Measurements from ENCODE around the gene ARHGAP11A. TPM values are rescaled to one million over a fixed set of nuclear protein-coding genes. Genes with fewer than 3 reads are reported as not detected.

Gene ARHGAP11A
- total and polyA plus RNA-seq, 3 donors from 2014 or later, result 9.8 to 14.8 (median 12.6) TPM

DNA sequence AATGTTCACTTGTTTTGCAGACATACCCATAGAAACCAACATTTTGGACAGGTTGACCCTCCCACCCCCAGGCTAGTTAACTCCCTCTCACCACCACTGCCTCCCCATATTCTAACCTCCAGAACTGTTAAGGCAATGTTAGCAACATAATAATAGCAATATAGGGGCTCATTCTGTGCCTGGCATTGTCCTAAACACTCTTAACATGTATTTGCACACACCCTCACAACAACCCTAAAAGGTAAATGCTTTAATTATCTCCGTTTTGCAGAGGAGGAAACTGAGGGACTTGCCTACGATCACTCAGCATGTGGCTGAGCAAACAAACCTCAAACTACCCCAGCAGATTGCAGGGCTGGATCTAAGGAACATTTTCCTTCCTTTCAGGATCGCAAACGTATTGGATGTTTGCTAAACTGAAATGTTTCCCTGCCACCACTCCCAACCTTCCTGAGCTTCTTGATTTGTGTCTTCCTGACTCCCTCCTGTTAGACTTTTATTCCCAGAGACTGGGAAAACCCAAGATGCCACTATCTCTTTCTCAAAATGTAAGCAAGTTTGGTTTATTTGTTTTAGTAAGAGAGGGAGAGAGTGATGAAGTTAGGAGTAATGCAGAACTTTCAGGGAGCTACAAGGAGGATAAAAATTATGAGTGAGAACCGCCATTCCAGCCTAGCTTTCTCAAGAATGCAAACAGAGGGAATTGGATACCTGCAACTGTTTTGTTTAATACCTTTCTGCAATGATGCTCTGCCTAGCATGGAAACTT is 27.5 kb downstream of the ARHGAP11A start:
- H3K27me3 ChIP-seq, result no peaks in the 10 kb centered on the region
- intact Hi-C loops (cut with DNase I; ENCODE audit: low total_unique reads), result no loop called here
- no peaks in the 10 kb centered on the region for H3K4me1 ChIP-seq
- no peaks in the 10 kb centered on the region for H3K36me3 ChIP-seq (ENCODE audit: low read depth, missing control alignments)
- no peaks in the 10 kb centered on the region for H3K9me3 ChIP-seq
- WGBS, 2 donors, result 48 to 73% methylated on average over 5 of the region's 5 CpGs
- H3K4me3 ChIP-seq, result no peak overlapping the region
- TF ChIP-seq, protein P1, sequence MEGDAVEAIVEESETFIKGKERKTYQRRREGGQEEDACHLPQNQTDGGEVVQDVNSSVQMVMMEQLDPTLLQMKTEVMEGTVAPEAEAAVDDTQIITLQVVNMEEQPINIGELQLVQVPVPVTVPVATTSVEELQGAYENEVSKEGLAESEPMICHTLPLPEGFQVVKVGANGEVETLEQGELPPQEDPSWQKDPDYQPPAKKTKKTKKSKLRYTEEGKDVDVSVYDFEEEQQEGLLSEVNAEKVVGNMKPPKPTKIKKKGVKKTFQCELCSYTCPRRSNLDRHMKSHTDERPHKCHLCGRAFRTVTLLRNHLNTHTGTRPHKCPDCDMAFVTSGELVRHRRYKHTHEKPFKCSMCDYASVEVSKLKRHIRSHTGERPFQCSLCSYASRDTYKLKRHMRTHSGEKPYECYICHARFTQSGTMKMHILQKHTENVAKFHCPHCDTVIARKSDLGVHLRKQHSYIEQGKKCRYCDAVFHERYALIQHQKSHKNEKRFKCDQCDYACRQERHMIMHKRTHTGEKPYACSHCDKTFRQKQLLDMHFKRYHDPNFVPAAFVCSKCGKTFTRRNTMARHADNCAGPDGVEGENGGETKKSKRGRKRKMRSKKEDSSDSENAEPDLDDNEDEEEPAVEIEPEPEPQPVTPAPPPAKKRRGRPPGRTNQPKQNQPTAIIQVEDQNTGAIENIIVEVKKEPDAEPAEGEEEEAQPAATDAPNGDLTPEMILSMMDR (IDR thresholded peaks at IDR 0.05), result no peak
- no peak for TF ChIP-seq POLR2A (IDR thresholded peaks at IDR 0.05)
- no peak for DNase-seq
- H3K27ac ChIP-seq, result no peak overlapping the region

DNA sequence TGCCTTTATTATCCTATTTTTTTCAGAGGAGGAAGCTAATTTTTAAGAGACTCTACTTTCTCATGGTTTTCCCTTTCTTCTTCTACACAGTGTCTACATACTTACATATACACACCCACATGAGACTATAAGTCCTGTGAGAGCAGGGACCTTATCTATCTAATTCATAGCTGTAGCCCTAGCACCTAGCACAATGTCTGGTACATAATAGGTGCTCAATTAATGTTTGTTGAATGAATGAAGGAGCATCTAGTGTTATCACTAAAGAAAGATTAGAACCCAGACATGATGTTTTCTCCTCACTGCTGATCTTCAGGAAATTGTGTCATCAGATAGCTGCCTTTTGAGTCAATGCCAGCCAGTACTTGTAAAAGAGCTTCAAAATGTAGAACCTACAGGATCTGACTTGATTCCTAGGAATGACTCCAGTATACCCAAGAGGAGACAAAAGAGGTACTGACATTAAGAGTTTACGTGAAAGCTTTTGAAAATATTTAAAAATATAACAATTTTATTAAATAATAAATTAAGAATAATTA is 28.7 kb downstream of the ARHGAP11A start:
- TF ChIP-seq, protein P1 (IDR thresholded peaks at IDR 0.05), result no peak
- no peak for TF ChIP-seq POLR2A (IDR thresholded peaks at IDR 0.05)
- DNase-seq, result no peak
- WGBS, 2 donors, result 94 to 97% methylated on average over 1 of the region's 1 CpG
- Histone ChIP-seq H3K27ac (no peak overlapping the region), H3K4me3 (no peak overlapping the region), H3K36me3 (ENCODE audit: low read depth, missing control alignments) (no peaks in the 10 kb centered on the region), H3K9me3 (no peaks in the 10 kb centered on the region), H3K27me3 (no peaks in the 10 kb centered on the region), H3K4me1 (no peaks in the 10 kb centered on the region)
- intact Hi-C loops (cut with DNase I; ENCODE audit: low total_unique reads), result no loop called here

DNA sequence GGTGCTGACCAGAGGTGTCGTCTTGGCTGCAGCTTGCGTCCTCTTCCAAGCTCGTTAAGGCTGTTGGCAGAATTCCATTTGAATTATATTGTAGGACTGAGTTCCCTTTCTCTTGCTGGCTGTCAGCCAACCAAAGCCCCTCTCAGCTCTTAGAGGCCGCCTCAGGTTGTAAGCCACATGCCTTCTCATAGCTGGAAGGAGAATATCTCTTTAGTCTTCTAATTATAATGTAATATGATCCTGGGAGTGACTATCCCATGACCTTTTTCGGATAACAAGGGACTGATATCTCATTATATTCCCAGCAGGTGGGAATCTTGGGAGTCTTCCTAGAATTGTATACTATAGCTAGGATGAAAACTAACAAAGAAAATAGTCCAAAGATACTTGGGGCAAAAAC is 31.0 kb downstream of the ARHGAP11A start:
- TF ChIP-seq, protein P1 (IDR thresholded peaks at IDR 0.05), result no peak
- TF ChIP-seq POLR2A (IDR thresholded peaks at IDR 0.05), result no peak
- Histone ChIP-seq H3K27me3 (no peaks in the 10 kb centered on the region), H3K27ac (no peak overlapping the region), H3K9me3 (no peaks in the 10 kb centered on the region), H3K4me3 (no peak overlapping the region), H3K4me1 (no peaks in the 10 kb centered on the region), H3K36me3 (ENCODE audit: low read depth, missing control alignments) (no peaks in the 10 kb centered on the region)
- DNase-seq, result no peak
- WGBS, 2 donors, result 58 to 60% methylated on average over 5 of the region's 5 CpGs
- intact Hi-C loops (cut with DNase I; ENCODE audit: low total_unique reads), result no loop called here

DNA sequence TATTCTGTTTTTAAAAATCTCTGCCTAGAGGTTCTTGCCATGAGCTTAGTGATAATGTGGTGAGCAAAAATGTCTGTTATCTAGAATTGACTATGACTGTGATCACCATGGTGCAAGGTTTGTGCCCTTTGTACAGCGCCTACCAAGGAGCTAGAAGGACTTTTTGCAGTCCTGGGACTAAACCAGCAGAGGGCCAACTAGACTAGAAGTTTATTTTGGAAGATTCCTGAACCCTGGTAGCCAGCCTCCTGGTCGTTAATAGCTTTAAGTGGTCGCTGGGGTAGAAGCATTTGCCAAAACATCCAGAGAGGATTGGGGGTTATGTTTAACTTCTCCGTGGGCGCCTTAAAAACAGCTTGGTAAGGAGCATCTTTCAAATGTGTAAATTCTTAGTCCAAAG is 34.0 kb downstream of the ARHGAP11A start:
- no peak for DNase-seq
- WGBS, 2 donors, result 48 to 58% methylated on average over 5 of the region's 5 CpGs

More for the DNA sequence above, 34.0 kb downstream of the ARHGAP11A start:
- H3K4me1 ChIP-seq, result no peaks in the 10 kb centered on the region
- H3K36me3 ChIP-seq (ENCODE audit: low read depth, missing control alignments), result no peaks in the 10 kb centered on the region
- H3K9me3 ChIP-seq, result no peaks in the 10 kb centered on the region
- H3K4me3 ChIP-seq, result no peak overlapping the region
- intact Hi-C loops (cut with DNase I; ENCODE audit: low total_unique reads), result no loop called here
- no peaks in the 10 kb centered on the region for H3K27me3 ChIP-seq
- TF ChIP-seq, protein P1 (IDR thresholded peaks at IDR 0.05), result no peak
- no peak for TF ChIP-seq POLR2A (IDR thresholded peaks at IDR 0.05)
- H3K27ac ChIP-seq, result no peak overlapping the region
